Astrocyte of the spinal cord (primary cell): ENCODE measurements around the gene WDR54.
"Not testable (repeated sequence)": the region's sequence is repeated elsewhere in the genome, so short reads cannot be mapped to it uniquely, and the experiment has no call there.

Experiments used
- DNase-seq: peaks from one replicate; pipeline ENCODE4 v3.0.0; 2011; ENCODE audit warnings: low read depth, low spot score
- H3K4me3 ChIP-seq: 2 replicates; pipeline ENCODE4 v1.5.1; 2011; ENCODE audit warnings: low read depth, mild to moderate bottlenecking, low read length, moderate library complexity
- CTCF ChIP-seq: IDR thresholded peaks from 2 replicates; pipeline ENCODE4 v1.5.1; 2012; ENCODE audit warnings: low read depth, mild to moderate bottlenecking, low read length, inconsistent platforms
- in situ Hi-C: cut with HindIII; loops from 2 replicates; pipeline ENCODE4 v1.10.0; 2017; ENCODE audit warnings: low sequenced_read_pairs

The WDR54 gene

GRCh38 chr2:74440378-74441169 lies 19.0 kb downstream of the WDR54 start:
- in situ Hi-C loops: no loop called here
- peak overlapping the region; percentile 61 for H3K4me3 ChIP-seq
- peak; percentile 78 for DNase-seq

GRCh38 chr2:74441170-74441689 lies 19.7 kb downstream of the WDR54 start:
- H3K4me3 ChIP-seq: peak overlapping the region; percentile 5
- no peak for TF ChIP-seq CTCF
- in situ Hi-C loops: no loop called here
- no peak for DNase-seq

More at GRCh38 chr2:74440378-74441169, 19.0 kb downstream of the WDR54 start:
- TF ChIP-seq CTCF: peak; percentile 29

- in situ Hi-C loops: no loop called here
- H3K4me3 ChIP-seq: peak within 1 kb of the TSS; percentile 61
- no peak for TF ChIP-seq CTCF
- DNase-seq: no peak
Measured at GRCh38 chr2:74441690-74442482, 20.4 kb downstream of the WDR54 start, which contains the start of gene RTKN. RTKN (minus strand) TSS chr2:74441937; CDS start chr2:74441816, 121 bp downstream.

DNA sequence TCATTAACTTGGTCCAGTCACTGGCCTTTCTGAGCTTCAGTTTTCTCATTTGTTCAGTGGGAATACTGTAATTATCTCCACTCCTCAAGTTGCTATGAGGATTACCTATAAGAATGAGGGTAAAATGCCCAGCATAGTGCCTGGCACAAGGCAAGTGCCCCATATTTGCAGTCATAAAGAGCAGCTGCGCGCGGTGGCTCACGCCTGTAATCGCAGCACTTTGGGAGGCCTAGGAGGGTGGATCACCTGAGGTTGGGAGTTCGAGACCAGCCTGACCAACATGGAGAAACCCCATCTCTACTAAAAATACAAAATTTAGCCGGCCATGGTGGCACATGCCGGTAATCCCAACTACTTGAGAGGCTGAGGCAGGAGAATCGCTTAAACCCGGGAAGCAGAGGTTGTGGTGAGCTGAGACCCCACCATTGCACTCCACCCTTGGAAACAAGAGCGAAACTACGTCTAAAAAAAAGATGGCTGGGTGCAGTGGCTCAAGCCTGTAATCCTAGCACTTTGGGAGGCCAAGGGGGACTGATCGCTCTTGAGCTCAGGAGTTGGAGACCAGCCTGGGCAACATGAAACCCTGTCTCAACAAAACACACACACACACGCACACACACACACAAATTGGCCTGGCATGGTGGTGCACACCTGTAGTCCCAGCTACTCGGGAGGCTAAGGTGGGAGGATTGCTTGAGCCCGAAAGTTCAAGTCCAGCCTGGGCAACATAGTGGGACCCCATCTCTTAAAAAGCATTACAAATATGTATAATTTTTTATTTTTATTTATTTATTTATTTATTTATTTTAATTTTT lies 21.2 kb downstream of the WDR54 start:
- in situ Hi-C loops, H3K4me3 ChIP-seq: not testable (repeated sequence)

DNA sequence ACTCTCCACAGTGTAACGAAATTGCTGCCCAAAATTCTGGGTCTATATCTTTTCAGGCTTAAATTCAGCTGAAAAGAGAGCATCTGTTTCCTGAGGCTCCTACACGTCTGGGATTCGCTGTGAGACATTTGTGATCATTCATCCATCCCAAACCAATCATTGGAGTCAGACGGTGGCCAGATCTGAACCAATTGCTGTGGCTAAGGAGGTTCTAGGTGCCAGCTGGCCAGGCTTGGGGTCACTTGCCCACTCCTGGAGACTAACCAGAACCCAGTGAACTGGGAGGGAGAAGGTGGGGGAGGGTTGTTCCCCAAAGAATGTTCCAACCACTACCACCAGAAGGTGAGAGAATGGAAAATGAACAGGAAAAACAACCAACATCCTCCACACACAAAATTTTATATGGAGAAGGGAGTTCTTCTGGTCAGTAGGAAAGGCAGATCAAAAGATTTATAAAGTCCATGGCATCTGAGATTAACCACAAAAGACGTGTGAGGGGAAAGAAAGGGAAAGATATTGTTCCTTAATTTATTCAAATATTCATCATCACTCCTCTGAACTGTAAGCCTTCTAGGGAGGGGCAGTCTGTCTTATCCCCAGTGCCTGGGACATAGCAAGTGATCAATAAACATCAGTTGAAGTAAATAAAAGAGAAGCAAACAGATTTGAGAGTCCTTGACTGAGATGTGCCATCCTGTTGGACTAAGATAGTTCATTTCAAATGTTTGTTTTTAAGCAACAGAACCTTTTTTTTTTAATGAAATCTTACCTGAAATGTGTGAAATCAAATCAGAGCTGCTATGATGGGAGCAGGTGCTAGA lies 23.2 kb downstream of the WDR54 start:
- no peak for DNase-seq
- no peak for TF ChIP-seq CTCF
- in situ Hi-C loops: no loop called here
- H3K4me3 ChIP-seq: no peak overlapping the region

More for the DNA sequence above, 21.2 kb downstream of the WDR54 start:
- DNase-seq: not testable (repeated sequence)

DNA sequence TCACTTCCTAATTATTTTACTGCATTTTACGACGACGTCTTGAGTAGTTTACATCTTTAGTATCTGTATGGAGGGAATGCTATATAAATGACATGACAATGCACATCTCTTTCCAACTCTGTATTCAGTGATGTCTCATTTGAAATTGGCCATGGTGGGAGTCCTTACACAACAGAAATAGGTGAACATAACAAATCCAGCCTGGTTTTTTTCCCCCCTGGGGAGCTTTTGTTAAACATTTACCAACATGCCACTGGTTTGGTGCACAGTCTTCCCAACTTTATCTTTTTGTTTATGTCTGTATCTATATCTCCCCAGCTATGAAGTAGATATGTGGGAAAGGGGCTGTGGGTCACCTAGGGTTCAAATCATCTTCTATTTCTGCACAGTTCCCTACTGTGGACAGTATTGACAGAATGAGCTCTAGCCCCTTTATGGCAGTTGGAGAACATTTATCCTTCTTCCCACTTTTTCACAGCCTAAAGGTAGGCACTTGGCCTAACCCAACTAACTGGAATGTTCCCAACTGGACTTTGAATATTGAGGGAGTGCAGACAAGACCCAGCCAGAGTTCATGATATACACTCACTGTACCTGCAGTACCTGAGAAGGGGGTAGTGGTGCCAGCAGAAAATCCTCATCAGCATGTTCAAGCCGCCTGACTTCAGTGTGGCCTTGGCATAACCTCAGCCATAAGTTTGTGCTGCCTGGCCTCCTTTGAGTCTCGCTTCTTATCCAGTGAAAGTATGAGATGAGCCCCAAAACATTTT lies 25.9 kb downstream of the WDR54 start:
- in situ Hi-C loops: no loop called here
- no peak for TF ChIP-seq CTCF
- DNase-seq: no peak
- no peak overlapping the region for H3K4me3 ChIP-seq
